A673 (cell line): ENCODE measurements around the gene PTBP1. TPM values are rescaled to one million over a fixed set of nuclear protein-coding genes. Genes with fewer than 3 reads are reported as not detected.

ENCODE experiments used
- BruUV-seq: library from RNA; stranded (reverse); fragments of 400-500 nt; replicated peaks from 2 replicates; lab custom pipeline; 2021; lab: Mats Ljungman, UMichigan
- CTCF ChIA-PET: fragments of 300-600 bp; sonication (Branson Sonifier 250); formaldehyde crosslinking; loops from one replicate; lab custom pipeline; 2022; ENCODE audit warnings: antibody characterized with exemption; lab: Charles Lee
- POLR2A ChIA-PET: fragments of 300-600 bp; sonication (Branson Sonifier 250); formaldehyde crosslinking; loops from one replicate; lab custom pipeline; 2022; ENCODE audit warnings: antibody characterized with exemption; ENCODE audit not compliant: low non-redundant PET; lab: Charles Lee
- DNase-seq: peaks from one replicate; pipeline ENCODE4 v3.0.0-alpha.2; 2015; ENCODE audit warnings: low spot score
- H3K27ac ChIP-seq: fragments of 200-600 bp; sonication (generic); 2 replicates; pipeline ENCODE4 v1.5.1; 2016; ENCODE audit warnings: mixed run types, low read depth, mild to moderate bottlenecking, mixed read lengths, antibody characterized with exemption, low read length; ENCODE audit not compliant: poor library complexity, severe bottlenecking
- H3K27me3 ChIP-seq: fragments of 200-600 bp; sonication (generic); replicated peaks from 2 replicates; pipeline ENCODE4 v1.6.1; 2017; ENCODE audit warnings: mixed run types, low read depth, mild to moderate bottlenecking, mixed read lengths, antibody characterized with exemption, low read length; ENCODE audit not compliant: insufficient read depth, poor library complexity
- H3K36me3 ChIP-seq: fragments of 200-600 bp; sonication (generic); 2 replicates; pipeline ENCODE4 v1.6.1; 2016; ENCODE audit warnings: mixed run types, mild to moderate bottlenecking, mixed read lengths, antibody characterized with exemption, low read length; ENCODE audit not compliant: insufficient read depth, poor library complexity, severe bottlenecking
- H3K4me1 ChIP-seq: fragments of 200-600 bp; sonication (generic); 2 replicates; pipeline ENCODE4 v1.6.1; 2017; ENCODE audit warnings: mixed run types, mild to moderate bottlenecking, mixed read lengths, antibody characterized with exemption, low read length; ENCODE audit not compliant: insufficient read depth, poor library complexity, severe bottlenecking
- H3K4me3 ChIP-seq: fragments of 200-600 bp; sonication (generic); 2 replicates; pipeline ENCODE4 v1.5.1; 2016; ENCODE audit warnings: low read depth, mixed run types, mild to moderate bottlenecking, mixed read lengths, low read length; ENCODE audit not compliant: poor library complexity, severe bottlenecking
- H3K9me3 ChIP-seq: fragments of 200-600 bp; sonication (generic); 2 replicates; pipeline ENCODE4 v1.6.1; 2016; ENCODE audit warnings: mixed run types, low read depth, mild to moderate bottlenecking, mixed read lengths, antibody characterized with exemption, low read length; ENCODE audit not compliant: poor library complexity, severe bottlenecking
- EZH2 ChIP-seq: fragments of 200-600 bp; sonication (generic); IDR thresholded peaks from 2 replicates; pipeline ENCODE4 v1.6.1; 2017; ENCODE audit warnings: borderline replicate concordance, low read depth, mild to moderate bottlenecking, mixed read lengths, antibody characterized with exemption, low read length; ENCODE audit not compliant: poor library complexity, severe bottlenecking
- intact Hi-C: fragments of 100-400 bp; cut with micrococcal nuclease; formaldehyde crosslinking; loops from one replicate; pipeline ENCODE4 v1.10.0; 2022; ENCODE audit not compliant: unreplicated experiment
- total RNA-seq: library from RNA; stranded (reverse); gene quantifications from 2 replicates; pipeline ENCODE4 v1.2.3, GENCODE V29; 2021
- TF ChIP-seq, protein P1 (sequence below): fragments of 300-800, 200-600 bp; sonication (generic); conservative IDR thresholded peaks from 2 replicates; pipeline ENCODE4 v1.5.1; 2017; ENCODE audit warnings: low read depth, mild to moderate bottlenecking, antibody characterized with exemption, low read length, moderate library complexity, mixed read lengths

The PTBP1 gene
- total RNA-seq, 1 experiment from 2014 or later = 800 TPM

DNA sequence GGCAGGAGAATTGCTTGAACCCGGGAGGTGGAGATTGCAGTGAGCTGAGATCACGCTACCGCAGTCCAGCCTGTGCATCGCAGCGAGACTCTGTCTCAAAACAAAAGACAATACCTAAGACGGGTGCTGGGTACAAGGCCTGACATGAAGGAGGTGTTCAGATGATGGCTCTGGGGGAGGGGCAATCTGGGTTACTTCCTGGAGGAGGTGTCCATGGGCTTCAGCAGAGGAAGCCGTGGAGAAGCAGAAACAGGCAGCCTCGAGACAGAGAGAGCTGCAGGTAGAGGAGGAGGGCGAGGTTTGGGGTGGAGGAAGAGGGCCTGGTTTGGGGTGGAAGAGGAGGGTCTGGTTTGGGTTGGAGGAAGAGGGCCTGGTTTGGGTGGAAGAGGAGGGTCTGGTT is 42.7 kb upstream of the PTBP1 start:
- Histone ChIP-seq H3K27me3 (no peaks in the 10 kb centered on the region), H3K9me3 (peaks cover 6% of the 10 kb centered on the region), H3K4me1 (no peaks in the 10 kb centered on the region), H3K4me3 (no peak overlapping the region), H3K36me3 (no peaks in the 10 kb centered on the region), H3K27ac (no peak overlapping the region)
- ChIA-PET CTCF (no interaction called here), POLR2A (no interaction called here)
- intact Hi-C loops = no loop called here
- no peak for TF ChIP-seq EZH2
- DNase-seq = no peak
- BruUV-seq = no TSS peak

DNA sequence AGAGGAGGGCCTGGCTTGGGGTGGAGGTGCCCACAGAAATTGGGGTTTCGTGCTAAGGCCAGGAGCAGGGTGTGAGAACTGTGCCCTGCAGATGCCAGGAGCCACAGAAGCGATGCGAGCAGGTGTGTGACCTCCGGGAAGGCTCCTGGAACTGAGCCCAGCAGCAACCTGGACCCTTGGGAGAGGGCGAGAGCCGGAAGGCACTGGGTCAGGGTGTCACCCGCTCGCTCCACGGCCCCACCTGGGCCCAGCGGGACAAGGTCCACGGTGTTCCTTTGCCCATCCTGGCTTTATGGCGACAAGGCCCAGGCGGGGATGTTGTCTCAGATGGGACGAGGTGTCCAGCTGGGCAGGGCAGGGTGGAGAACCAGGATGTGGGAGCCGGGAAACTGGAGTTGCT is 42.2 kb upstream of the PTBP1 start:
- H3K36me3 ChIP-seq = no peaks in the 10 kb centered on the region
- no peak overlapping the region for H3K4me3 ChIP-seq
- no TSS peak for BruUV-seq
- intact Hi-C loops = no loop called here
- no peaks in the 10 kb centered on the region for H3K4me1 ChIP-seq
- H3K9me3 ChIP-seq = peaks cover 6% of the 10 kb centered on the region
- CTCF ChIA-PET = no interaction called here
- TF ChIP-seq EZH2 = no peak
- TF ChIP-seq, protein P1, sequence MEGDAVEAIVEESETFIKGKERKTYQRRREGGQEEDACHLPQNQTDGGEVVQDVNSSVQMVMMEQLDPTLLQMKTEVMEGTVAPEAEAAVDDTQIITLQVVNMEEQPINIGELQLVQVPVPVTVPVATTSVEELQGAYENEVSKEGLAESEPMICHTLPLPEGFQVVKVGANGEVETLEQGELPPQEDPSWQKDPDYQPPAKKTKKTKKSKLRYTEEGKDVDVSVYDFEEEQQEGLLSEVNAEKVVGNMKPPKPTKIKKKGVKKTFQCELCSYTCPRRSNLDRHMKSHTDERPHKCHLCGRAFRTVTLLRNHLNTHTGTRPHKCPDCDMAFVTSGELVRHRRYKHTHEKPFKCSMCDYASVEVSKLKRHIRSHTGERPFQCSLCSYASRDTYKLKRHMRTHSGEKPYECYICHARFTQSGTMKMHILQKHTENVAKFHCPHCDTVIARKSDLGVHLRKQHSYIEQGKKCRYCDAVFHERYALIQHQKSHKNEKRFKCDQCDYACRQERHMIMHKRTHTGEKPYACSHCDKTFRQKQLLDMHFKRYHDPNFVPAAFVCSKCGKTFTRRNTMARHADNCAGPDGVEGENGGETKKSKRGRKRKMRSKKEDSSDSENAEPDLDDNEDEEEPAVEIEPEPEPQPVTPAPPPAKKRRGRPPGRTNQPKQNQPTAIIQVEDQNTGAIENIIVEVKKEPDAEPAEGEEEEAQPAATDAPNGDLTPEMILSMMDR = no peak
- no peak for DNase-seq
- POLR2A ChIA-PET = no interaction called here
- no peaks in the 10 kb centered on the region for H3K27me3 ChIP-seq
- H3K27ac ChIP-seq = no peak overlapping the region

DNA sequence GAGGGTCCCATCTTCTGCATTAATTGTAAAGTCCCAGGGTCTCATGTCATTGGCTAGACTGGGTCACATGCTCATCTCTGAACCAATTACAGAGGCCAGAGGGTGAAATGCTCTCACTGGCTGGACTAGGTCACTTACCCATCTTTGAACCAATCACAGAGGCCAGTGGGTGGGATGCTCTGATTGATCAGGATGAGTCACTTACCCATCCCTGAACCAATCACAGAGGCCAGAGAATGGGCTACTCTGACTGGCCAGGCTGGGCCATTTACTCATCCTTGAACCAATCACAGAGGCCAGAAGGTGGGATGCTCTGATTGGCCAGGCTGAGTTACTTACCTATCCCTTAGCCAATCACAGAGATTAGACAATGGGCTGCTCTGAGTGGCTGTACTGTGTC is 41.0 kb upstream of the PTBP1 start:
- CTCF ChIA-PET = no interaction called here

More for the DNA sequence above, 41.0 kb upstream of the PTBP1 start:
- peak; percentile 62 for DNase-seq
- no peaks in the 10 kb centered on the region for H3K36me3 ChIP-seq
- H3K9me3 ChIP-seq = peaks cover 6% of the 10 kb centered on the region
- BruUV-seq = no TSS peak
- H3K27me3 ChIP-seq = no peaks in the 10 kb centered on the region
- TF ChIP-seq EZH2 = no peak
- TF ChIP-seq, protein P1 = no peak
- no peaks in the 10 kb centered on the region for H3K4me1 ChIP-seq
- no peak overlapping the region for H3K27ac ChIP-seq
- no peak overlapping the region for H3K4me3 ChIP-seq
- intact Hi-C loops = no loop called here
- POLR2A ChIA-PET = interaction anchor here (0.7 kb wide), 1 partner anchor 147 kb away, joined by 4 read pairs; no protein-coding TSS in a partner anchor
